ENCODE measurements around the gene TRAF7. TPM values are rescaled to one million over a fixed set of nuclear protein-coding genes. Genes with fewer than 3 reads are reported as not detected.
"Not testable (repeated sequence)": the region's sequence is repeated elsewhere in the genome, so short reads cannot be mapped to it uniquely, and the experiment has no call there.

The TRAF7 gene
- polyA plus RNA-seq, 1 donor from 2014 or later = 30.9 TPM

DNA sequence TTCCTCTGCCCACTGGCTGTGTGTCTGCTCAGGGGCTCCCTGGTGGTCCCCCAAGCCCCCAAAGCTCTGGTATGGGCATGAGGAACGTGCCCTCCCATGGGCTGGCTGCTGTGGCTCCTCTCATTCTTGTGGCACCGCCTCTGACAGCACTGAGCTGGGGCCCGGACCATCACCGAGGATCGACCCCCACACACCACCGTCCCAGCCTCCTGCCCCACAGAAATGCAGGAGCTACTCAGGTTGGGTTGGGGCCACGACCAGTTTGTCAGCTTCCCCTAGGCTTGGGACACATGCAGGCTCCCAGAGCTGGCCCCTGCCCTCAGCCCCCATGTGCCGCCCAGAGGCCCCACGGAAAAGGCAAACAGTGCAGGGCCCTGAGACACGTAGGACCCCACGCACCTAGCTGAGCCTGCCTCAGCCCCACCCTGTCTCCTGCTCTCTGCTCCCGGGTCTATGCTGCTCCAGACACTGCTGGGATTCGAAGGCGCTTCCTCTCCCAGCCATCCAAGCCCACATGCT, 44.1 kb downstream of the TRAF7 start:
- Histone ChIP-seq H3K27me3 (ENCODE audit: insufficient read depth, low read depth, low read length) (peaks cover 3% of the 10 kb centered on the region), H4K20me1 (ENCODE audit: insufficient read depth) (no peaks in the 10 kb centered on the region), H3F3A (ENCODE audit: insufficient read depth, low read length, poor library complexity, severe bottlenecking) (no peaks in the 10 kb centered on the region), H3K4me3 (ENCODE audit: low read length) (no peak overlapping the region), H2AFZ (ENCODE audit: low read depth, low read length) (no peak overlapping the region), H3K9me3 (ENCODE audit: low read length) (no peaks in the 10 kb centered on the region), H3K9me2 (ENCODE audit: insufficient read depth, low read length) (no peaks in the 10 kb centered on the region), H3K36me3 (ENCODE audit: insufficient read depth, low read length) (no peaks in the 10 kb centered on the region), H3K79me2 (replicated peaks; ENCODE audit: insufficient read depth, low read length) (peaks cover 2% of the 10 kb centered on the region), H3K27ac (ENCODE audit: low read length) (no peak overlapping the region), H3K4me2 (ENCODE audit: low read length) (no peak overlapping the region), H3K9ac (ENCODE audit: low read length) (no peak overlapping the region)
- no peak for TF ChIP-seq EZH2 (IDR thresholded peaks at IDR 0.05; ENCODE audit: borderline replicate concordance, insufficient read depth, low read length, poor library complexity, severe bottlenecking)

DNA sequence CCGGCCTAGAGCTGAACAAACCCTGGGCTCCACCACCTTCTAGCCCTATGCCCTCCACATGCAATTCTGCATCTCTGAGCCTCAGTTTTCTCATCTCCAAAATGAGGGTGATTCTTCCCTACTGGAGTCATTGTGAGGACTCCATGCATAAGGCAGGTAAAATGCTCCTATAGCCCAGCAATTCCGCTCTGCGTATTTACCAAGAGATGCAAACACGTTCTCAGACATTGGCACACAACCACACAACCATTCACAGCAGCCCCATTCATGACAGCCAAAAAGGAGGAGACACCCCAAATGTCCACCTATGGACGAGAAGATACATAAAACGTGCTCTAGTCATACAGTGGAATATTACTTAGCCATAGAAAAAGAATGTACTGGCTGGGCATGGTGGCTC, 44.7 kb downstream of the TRAF7 start:
- Histone ChIP-seq H4K20me1 (ENCODE audit: insufficient read depth) (no peaks in the 10 kb centered on the region), H3F3A (ENCODE audit: insufficient read depth, low read length, poor library complexity, severe bottlenecking) (no peaks in the 10 kb centered on the region), H3K9me2 (ENCODE audit: insufficient read depth, low read length) (no peaks in the 10 kb centered on the region), H3K4me3 (ENCODE audit: low read length) (no peak overlapping the region), H3K36me3 (ENCODE audit: insufficient read depth, low read length) (no peaks in the 10 kb centered on the region), H3K9me3 (ENCODE audit: low read length) (no peaks in the 10 kb centered on the region), H3K27ac (ENCODE audit: low read length) (no peak overlapping the region), H3K9ac (ENCODE audit: low read length) (no peak overlapping the region), H3K4me2 (ENCODE audit: low read length) (no peak overlapping the region), H2AFZ (ENCODE audit: low read depth, low read length) (no peak overlapping the region), H3K27me3 (ENCODE audit: insufficient read depth, low read depth, low read length) (peaks cover 3% of the 10 kb centered on the region), H3K79me2 (replicated peaks; ENCODE audit: insufficient read depth, low read length) (no peaks in the 10 kb centered on the region)
- no peak for TF ChIP-seq SMC3 (conservative IDR thresholded peaks at IDR 0.05; ENCODE audit: poor library complexity)
- TF ChIP-seq POLR2AphosphoS5 (IDR thresholded peaks at IDR 0.05) = no peak
- TF ChIP-seq EZH2 (IDR thresholded peaks at IDR 0.05; ENCODE audit: borderline replicate concordance, insufficient read depth, low read length, poor library complexity, severe bottlenecking) = no peak
- TF ChIP-seq EP300 (conservative IDR thresholded peaks at IDR 0.05; ENCODE audit: poor library complexity, severe bottlenecking) = no peak
- TF ChIP-seq, protein P1, sequence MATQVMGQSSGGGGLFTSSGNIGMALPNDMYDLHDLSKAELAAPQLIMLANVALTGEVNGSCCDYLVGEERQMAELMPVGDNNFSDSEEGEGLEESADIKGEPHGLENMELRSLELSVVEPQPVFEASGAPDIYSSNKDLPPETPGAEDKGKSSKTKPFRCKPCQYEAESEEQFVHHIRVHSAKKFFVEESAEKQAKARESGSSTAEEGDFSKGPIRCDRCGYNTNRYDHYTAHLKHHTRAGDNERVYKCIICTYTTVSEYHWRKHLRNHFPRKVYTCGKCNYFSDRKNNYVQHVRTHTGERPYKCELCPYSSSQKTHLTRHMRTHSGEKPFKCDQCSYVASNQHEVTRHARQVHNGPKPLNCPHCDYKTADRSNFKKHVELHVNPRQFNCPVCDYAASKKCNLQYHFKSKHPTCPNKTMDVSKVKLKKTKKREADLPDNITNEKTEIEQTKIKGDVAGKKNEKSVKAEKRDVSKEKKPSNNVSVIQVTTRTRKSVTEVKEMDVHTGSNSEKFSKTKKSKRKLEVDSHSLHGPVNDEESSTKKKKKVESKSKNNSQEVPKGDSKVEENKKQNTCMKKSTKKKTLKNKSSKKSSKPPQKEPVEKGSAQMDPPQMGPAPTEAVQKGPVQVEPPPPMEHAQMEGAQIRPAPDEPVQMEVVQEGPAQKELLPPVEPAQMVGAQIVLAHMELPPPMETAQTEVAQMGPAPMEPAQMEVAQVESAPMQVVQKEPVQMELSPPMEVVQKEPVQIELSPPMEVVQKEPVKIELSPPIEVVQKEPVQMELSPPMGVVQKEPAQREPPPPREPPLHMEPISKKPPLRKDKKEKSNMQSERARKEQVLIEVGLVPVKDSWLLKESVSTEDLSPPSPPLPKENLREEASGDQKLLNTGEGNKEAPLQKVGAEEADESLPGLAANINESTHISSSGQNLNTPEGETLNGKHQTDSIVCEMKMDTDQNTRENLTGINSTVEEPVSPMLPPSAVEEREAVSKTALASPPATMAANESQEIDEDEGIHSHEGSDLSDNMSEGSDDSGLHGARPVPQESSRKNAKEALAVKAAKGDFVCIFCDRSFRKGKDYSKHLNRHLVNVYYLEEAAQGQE (IDR thresholded peaks at IDR 0.05; ENCODE audit: borderline replicate concordance) = no peak
- TF ChIP-seq, protein P2, sequence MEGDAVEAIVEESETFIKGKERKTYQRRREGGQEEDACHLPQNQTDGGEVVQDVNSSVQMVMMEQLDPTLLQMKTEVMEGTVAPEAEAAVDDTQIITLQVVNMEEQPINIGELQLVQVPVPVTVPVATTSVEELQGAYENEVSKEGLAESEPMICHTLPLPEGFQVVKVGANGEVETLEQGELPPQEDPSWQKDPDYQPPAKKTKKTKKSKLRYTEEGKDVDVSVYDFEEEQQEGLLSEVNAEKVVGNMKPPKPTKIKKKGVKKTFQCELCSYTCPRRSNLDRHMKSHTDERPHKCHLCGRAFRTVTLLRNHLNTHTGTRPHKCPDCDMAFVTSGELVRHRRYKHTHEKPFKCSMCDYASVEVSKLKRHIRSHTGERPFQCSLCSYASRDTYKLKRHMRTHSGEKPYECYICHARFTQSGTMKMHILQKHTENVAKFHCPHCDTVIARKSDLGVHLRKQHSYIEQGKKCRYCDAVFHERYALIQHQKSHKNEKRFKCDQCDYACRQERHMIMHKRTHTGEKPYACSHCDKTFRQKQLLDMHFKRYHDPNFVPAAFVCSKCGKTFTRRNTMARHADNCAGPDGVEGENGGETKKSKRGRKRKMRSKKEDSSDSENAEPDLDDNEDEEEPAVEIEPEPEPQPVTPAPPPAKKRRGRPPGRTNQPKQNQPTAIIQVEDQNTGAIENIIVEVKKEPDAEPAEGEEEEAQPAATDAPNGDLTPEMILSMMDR (IDR thresholded peaks at IDR 0.05; ENCODE audit: poor library complexity, severe bottlenecking) = no peak

DNA sequence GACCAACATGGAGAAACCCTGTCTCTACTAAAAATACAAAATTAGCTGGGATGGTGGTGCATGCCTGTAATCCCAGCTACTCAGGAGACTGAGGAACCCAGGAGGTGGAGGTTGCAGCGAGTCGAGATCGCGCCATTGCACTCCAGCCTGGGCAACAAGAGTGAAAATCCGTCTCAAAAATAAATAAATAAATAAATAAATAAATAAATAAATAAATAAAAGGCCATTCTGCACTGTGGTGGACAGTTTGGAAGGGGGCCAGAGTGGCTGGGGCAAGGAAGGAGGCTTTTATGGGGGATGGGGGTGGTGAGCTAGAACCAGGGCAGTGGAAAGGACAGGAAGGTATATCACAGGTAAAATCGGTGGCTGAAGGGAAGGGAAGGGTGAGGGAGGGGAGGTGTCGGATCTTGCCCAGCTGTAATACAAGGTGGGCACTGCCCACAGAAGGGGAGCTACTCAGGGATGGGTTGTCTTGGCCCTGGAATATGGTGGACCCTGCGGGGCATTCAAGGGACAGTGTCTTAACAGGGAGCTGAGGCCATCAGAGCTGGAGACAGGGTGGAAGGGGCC, 47.6 kb downstream of the TRAF7 start:
- not testable (repeated sequence) for H3K9me2 ChIP-seq (ENCODE audit: insufficient read depth, low read length); H3K4me3 ChIP-seq (ENCODE audit: low read length); H3K79me2 ChIP-seq (replicated peaks; ENCODE audit: insufficient read depth, low read length); H3K9me3 ChIP-seq (ENCODE audit: low read length); H3K27me3 ChIP-seq (ENCODE audit: insufficient read depth, low read depth, low read length); H3K4me2 ChIP-seq (ENCODE audit: low read length); H3K36me3 ChIP-seq (ENCODE audit: insufficient read depth, low read length); H3K27ac ChIP-seq (ENCODE audit: low read length); H3K9ac ChIP-seq (ENCODE audit: low read length); H3F3A ChIP-seq (ENCODE audit: insufficient read depth, low read length, poor library complexity, severe bottlenecking); H4K20me1 ChIP-seq (ENCODE audit: insufficient read depth); H2AFZ ChIP-seq (ENCODE audit: low read depth, low read length)
